Bone marrow (tissue), 2 donors: Measurements from ENCODE around the gene CLCNKB.

Experiments used
- DNase-seq, 2 donors: peaks; one replicate each; lab custom pipeline; 2025; lab: John Stamatoyannopoulos, UW

The CLCNKB gene

GRCh38 chr1:16095447-16095846, 51.9 kb downstream of the CLCNKB start:
- no peak for DNase-seq

- DNase-seq, result no peak
These were observed 55.8 kb downstream of the CLCNKB start for GRCh38 chr1:16099412-16099811.

DNA sequence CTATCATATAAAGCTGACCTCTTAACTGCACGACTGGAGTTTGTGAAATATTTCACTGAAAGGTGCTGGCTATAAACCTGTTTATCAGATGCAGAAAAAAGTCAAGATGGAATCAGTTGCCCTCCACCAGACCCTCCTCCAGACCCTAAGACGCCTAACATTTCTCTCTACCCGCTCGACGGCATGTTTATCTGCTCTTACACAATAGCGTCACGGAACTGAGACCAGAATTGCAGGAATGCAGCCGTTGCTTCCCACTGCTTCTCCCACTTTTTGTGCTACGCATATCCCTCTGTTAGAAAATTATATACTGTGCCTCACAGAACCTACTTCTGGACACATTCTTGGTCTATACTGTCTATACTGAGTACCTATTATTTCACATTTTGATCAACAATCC, 58.0 kb downstream of the CLCNKB start:
- no peak for DNase-seq
